Effector CD4-positive, alpha-beta T cell (primary cell): ENCODE data around the gene BRD4.

Experiments
- DNase-seq: peaks from one replicate; pipeline ENCODE4 v3.0.0-alpha.2; 2020

BRD4 gene

DNA sequence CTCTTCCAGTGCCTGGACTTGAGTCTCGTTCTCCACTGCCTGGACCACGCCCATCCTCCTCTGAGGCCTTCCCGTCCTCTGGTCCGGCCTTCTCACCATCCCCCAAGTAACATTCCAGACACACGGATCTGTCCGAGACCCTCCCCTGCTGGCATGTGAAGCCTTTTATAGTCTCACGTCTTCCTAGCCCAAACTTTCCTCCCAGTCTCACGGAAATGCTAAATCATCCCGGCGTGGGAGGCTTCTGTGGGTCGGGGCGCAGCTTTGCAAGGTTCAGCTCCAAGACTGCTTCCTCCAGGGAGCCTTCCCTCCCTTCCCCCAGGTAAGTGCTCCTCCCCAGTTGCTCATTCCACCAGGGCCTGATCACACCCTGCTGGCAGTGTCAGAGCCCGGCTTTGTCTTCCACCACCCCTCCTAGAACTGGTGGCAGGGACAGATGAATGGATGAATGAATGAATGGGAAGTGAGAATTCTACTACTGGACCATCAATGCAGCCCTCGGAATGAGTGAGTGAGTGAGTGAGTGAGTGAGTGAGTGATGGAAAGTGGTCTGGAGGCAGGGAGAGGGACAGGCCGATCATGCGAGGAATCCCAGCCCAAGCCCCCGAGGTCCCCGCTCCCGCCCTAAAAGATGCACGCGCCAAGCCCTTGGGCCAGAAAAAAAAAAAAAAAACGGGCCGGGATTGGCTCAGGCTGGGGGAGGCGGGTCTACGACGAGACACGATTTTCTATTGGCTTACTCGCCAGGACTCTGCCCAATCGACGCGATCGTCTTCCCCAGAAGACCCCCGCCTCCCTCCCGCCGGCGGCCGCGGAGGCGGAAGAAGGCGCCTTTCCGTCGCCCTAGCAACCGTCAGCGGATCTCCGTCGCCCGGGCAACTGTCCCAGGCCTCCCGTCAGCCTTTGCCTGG, 109.3 kb downstream of the BRD4 start:
- peak; percentile 50 for DNase-seq

DNA sequence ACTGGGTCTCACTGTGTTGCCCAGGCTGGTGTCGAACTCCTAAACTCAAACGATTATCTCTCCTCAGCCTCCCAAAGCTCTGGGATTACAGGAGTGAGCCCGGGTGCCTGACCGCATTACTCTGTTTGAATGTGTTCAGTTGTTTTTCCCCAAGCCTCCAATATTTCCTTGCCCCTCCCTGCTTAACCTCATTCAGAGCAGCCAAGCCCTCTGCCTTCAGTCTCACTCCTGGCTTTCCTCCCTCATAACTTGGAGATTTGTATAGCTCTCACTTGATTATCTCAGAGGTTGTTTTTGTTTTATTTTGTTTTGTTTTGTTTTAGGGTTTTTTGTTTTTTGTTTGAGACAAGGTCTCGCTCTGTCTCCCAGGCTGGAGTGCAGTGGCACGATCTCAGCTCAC, 111.5 kb downstream of the BRD4 start:
- no peak for DNase-seq

DNA sequence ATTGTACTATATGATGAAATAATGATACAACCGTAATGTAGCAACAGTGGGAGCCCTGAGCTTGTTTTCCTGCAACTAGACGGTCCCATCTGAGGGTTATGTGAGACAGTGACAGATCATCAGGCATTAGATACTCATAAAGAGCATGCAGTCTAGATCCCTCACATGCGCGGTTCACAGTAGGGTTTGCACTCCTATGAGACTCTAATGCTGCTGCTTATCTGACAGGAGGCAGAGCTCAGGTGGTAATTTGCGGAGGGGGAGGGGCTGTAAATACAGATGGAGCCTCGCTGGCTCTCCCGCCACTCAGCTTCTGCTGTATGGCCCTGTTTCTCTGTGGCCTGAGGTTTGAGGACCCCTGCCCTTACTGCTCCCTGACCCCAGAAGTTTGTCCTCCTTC, 113.8 kb downstream of the BRD4 start:
- DNase-seq = no peak

DNA sequence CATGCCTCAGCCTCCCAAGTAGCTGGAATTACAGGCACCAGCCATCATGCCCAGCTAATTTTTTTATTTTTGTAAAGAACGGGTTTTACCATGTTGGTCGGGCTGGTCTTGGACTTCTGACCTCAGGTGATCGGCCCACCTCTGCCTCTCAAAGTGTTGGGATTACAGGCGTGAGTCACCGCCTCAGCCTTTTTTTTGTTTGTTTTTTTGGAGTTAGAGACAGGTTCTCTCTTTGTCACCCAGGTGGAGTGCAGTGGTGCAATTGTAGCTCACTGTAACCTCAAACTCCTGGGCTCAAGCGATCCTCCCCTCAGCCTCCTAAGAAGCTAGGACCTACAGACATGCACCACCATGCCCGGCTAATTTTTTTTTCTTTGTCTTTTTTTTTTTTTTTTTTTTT, 116.0 kb downstream of the BRD4 start:
- no peak for DNase-seq

DNA sequence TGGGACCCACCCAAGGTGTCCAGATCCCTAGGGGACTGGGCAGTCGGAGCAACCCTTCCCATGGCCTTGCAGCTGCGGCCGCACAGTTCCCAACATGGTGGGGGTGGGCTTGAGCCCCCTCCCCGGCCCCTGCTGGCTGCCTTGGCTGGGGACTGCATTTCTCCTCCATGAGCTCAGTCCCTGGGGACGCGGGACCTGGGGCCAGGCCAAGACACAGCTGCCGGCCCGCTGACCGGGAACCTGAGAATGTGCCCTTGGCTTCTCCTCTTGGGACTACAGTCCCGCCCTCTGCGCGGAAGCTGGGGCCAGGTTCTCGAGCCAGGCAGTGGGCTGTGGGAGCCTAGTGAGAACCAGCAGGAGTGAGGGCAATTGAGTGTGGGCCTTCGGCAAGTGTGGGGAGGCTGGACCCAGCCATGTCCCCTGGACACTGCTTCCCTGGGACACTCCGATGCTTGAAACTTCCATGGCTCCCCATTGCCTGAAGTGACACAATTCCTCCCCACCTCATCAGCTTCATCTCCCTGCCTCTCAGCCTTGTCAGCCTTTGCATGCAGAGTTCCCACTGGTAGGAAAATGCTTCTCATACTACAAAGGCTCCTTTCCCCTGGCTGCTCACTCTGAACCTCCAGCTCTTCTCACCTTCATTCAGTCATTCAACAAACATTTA, 118.5 kb downstream of the BRD4 start:
- no peak for DNase-seq

DNA sequence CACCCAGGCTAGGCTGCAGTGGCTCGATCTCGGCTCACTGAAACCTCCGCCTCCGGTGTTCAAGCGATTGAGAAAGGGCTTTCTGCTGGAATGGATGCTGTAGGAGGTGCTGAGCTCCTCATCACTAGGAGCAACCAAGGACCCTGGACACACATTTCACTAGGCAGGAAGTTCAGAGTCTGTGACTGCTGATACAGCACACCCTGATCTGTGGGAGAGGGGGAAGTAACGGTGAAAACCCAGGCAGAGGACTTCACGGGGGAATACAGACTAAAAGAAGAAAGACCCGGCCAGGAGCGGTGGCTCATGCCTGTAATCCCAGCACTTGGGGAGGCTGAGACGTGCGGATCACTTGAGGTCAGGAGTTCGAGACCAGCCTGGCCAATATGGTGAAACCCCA, 119.6 kb downstream of the BRD4 start:
- no peak for DNase-seq

DNA sequence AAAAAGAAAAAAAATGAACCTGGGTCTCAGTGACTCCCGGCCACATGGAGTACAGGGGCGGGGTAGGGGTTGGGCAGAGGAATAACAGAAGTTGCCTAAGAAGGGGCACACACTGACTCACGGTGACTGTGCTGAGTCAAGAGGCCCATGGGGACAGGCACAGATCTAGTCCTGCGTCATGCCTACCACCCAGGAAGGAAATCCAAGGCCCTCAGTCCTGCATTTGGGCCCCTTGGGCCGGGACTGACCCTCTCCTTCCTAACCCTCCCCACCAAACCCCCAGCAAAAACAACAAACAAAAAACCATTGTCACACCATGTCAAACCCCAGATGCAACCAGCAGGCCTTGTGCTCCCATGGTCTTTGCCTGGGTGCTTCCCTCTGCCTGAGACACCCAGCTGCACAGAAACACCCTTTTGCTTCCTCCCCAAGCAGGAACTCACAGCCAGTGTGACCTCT, 122.0 kb downstream of the BRD4 start:
- DNase-seq = no peak

DNA sequence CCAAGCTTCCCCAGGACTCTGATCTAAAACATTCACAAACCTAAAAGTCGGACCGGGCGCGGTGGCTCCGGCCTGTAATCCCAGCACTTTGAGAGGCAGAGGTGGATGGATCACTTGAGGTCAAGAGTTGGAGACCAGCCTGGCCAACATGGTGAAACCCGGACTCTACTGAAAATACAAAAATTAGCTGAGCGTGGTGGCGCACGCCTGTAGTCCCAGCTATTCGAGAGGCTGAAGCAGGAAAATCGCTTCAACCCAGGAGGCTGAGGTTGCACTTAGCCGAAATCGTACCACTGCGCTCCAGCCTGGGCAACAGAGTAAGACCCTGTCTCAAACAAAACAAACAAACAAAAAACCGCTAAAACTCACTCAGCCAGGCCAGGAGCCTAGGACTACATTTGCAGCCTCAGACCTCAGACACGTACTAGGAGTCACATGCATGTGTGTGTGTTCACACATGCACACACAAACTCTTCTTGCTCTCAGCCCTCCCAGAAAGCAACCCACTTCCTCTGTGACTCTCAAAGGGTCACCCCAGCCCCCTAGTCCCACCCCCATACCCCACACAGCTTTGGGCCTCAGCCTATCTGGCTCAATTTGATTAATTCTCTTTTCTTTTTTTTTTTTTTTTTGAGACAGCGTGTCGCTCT, 130.8 kb downstream of the BRD4 start:
- no peak for DNase-seq

DNA sequence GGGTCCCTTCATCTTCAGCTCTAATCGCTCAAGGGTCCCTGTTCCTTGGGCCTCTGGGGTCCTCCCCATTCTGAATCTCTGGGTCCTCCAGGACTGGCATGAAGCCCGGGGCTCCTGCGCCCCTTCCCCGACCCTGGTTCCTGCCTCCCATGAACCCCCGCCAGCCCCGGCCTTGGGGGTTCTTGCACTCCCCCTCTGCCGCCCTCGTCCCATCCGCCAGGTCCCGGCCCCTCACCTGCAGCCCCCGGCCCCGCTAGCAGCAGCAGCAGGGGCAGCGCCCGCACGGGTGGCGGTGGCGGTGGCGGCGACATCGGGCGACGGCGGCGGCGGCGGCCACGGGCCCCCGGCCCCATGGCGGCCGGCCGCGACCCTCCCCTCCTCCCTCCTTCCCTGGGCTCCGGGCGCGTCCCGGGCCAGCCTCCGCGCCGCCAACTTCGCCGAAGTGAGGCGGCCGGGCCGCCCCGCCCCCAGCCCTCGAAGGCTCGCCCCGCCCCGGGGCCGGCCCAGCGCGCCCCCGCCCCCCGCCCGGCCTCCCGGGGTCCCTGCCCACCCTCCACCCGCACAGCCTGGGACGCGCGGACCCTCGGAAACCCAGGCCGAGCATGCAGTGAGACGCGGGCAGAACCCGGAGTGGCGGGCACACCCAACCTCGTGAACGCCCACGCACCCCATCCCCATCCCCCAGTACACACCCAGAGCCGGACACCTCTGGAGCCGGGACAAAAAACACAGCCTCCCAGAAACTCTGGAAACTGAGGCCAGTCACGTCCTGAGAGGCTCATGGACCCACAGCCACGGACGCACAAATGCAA, 131.6 kb downstream of the BRD4 start, which contains the start of gene NOTCH3:
Gene NOTCH3, minus strand, starts transcription at position 443 of the 812 bp plus-strand sequence. Its CDS starts 90 bp downstream, at position 353.
- DNase-seq = no peak

DNA sequence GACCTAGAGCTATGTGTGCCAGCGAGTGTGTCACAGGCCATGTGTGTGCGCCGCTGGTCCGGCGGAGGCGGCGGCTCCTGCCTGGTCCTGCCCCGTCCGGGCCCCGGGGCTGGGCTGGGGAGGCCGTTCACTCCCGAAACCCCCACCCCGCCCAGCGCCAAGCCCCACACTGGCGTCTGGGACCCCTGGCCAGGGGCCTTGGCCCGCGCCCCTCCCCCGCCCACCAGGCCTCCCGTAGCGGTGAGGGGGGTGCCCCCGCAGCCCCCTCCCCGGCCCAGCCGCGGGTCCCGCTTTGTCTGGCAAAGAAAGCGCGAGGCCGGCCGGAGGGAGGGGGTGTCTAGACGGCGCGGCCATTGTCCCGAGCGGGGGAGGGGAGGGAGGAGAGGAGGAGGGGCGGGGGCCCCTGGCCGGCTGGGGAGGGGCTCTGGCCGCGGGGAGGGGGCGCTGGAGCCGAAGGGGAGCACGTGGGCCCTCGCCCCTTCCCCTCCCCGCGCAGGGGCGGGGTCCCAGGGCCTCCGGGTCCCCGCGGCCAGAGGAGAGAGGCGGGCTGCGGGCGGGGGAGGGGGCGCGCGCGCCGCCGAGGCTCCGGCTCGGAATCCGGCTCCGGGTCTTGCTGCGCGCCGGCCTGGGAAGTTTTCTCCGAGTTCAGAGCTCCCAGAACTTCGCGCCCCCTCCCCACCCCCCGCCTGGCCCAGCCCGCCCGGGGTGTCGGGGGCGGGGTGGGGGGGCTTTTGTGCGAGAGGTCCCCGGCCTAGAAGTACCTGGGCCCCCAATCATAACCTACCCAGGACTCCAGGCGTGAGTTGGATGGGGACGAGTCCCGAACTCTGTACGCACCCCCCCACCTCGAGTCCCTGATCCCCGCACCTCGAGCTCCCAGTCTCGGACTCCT, 132.4 kb downstream of the BRD4 start:
- no peak for DNase-seq

DNA sequence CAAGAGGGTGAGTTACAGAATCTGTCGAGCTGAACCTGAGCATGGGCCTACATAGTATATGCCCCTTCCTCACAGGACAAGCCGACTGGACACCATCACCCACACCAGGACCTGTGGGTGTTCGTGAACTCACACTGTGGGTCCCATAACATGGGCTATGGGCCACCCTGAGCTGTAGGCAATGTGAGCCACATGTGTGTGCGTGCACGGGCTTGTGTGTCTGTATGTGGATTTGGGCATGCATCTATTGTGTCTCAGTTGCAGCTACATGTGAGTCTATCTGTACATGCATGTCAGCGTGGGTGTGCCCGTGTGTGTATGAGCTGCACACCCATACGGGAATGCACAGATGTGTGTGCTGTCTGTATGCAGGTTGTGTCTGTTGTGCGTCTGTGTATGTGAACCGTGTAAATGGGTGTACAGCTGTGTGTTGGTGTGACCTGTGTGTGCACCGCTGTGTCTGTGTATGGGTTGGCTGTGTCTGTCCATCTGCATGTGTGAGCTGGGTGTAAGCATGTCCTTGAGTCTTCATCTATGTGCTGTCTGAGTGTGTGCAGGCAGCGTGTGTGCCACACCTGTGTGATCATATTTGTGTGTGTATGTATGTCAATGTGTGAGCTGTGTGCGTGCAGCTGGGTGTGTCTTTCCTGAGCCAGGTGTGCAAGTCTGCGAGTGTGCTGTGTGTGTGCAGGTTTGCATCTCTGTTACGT, 133.2 kb downstream of the BRD4 start:
- DNase-seq = no peak

DNA sequence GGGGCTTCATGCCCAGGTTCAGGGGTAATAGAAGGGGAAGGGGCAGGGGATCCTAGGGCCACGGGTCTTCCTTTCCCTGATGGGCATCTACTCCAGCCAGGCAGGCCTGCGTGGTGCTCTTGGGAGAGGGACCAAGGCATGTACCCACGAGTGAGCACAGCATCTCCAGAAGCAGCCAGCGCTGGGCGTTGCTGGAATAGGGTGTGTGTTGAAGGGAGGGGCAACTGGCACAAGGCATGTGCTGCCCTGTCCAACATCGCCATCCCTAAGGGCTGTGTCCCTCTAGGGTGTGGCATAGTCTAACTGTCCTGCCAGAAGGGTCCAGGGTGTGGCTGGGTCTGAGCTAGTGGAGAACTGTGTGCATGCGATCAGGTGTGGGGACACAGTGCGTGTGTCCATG, 134.4 kb downstream of the BRD4 start:
- no peak for DNase-seq

DNA sequence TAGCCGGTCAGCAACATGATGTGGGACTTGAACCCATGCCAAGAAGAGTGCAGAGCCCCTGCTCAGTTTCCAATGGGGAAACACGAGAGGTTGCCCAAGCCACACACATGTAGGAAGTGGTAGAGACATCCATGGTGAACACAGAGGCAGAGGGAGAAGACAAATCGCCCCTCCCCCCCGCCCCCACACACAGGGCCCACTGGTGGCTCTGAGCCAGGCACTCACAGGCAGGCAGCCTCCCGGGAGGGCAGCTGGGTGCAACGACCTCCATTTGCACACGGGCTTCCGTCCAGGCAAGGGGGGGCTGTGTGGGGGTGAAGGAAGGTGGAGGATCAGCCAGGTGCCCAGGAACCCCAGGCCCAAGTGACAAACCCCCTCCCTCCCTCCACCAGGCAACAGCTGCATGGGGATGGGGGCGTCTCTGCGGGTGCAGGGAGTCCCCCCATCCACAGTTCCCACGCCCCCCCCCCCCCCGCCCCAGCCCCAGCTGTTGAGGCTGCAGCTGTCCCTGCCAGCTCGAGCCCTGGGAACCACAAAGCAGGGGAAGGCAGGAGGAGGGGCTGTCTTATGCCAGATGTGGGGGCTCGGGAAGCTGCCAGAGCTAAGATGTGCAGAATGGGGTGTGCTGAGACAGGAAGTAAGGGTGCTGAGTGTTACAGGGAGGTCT, 134.9 kb downstream of the BRD4 start:
- no peak for DNase-seq

DNA sequence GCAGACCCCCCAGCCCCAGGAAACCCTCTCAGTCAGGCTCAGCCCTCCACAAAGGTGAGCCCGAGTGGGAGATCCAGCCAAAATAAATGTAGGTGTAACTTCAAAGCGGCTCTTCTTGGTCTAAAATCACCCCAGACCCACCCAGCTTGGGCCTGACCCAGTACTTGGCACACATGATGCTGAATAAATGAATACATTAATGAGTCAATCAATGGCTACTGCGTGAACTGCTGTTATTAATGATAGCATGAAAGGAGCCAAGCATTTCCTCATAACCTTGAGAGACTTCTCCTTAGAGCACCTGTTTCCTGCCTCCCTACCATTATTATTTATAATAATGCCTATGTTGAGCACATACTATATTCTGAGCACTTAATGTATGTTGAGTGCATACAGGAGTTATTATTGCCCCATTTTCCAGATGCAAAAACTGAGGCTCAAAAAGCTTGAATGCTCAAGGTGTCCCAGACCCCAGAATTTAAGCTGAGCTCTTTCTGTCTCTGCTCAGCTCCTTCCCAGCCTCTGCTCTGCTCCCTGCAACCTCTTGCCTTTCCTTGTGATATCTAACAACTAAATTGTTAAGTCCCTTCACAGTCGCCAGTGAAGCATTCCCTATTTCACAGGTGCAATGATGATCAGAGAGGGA, 135.9 kb downstream of the BRD4 start:
- no peak for DNase-seq

DNA sequence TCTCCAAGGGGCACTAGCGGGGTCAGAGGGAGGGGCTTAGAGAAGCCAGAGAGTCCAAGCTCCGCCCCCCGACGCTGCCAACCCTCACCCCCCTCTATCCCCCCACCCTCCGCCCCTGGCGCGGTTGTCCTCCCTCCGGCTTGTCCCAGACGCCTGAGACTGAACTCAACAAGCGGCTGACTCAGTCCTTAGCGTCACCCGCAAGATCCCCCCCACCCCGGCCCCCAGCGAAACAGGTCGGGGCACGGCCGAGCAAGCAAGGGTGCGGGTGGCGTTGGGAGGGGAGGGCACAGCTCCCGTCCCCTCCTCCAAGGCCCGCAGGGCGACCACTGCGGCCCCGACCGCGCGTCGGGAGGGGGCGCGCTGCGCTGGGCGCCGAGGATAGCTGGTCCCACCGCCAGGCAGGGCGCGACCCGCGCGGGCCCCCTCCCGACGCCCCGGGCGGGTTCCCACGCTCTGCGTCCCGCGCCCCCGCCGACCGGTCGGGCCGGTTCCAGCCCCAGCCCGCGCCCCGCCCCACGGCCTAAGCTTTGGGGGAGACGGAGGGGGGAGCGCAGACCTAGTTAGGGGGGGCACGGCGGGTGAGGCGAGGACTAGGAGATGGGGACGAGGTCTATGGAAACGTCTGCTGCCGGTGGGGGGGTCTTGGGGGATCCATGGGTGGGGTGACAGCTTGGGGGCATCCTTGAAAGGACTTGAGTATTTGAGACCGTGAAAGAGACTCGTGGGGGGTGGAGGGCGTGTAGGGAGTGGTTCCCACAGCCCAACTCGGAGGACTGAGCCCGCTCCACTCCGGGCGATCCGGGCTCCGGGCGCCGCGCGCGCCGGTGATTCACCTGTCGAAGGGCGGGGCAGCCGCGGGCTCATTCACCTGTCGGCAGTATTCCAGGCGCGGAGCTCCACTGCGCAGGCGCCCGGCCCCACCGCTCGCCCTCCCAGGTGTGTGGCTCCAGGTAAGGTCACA, 136.7 kb downstream of the BRD4 start:
- no peak for DNase-seq

DNA sequence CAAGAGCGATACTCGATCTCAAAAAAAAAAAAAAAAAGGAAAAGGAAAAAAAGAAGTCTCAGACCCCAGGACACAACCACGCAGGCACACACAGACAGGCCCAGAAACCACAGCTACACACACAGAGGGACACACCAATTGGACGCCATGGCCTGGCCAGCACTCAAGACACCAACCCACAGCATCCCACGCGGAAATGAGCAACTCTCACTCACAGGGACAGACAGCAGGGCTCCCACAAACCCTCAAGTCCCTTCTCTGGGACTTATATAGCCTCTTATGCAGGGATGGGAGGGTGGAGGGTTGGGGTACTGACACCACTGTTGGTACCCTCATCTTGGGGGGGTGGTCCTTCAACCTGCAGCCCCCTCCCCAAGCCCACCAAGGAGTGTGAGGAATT, 137.4 kb downstream of the BRD4 start:
- DNase-seq = no peak

DNA sequence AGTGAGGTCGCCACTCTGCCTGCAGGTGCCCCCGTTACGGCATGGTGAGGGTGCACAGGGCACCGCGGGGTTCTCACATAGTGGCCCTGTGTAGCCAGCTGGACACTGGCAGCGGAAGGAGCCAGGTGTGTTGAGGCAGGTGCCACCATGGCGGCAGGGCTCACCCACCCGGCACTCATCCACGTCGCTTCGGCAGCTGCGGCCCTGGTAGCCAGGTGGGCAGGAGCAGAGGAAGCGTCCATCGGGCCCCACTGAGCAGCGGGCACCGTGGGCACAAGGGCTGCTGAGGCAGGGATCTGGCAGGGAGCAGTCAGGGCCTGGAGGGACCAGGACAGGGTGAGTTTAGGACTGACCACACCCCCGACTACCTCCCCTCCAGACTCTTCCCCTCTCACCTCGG, 140.4 kb downstream of the BRD4 start:
- DNase-seq = no peak

DNA sequence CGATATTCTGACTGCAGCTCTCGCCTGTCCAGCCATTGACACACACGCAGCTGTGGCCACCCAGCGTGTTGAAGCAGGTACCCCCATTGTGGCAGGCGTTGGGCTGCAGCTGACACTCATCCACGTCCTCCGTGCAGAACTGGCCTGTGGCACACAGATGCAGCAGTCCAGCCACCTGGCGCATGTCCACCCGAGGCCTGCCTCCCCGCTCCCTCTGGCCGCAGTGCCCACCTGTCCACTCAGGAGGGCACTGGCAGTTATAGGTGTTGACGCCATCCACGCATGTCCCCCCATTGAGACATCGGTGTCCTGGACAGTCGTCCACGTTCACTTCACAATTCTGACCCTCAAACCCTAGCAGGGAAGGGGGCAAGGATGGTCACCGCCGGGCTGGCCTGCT, 140.8 kb downstream of the BRD4 start:
- no peak for DNase-seq

DNA sequence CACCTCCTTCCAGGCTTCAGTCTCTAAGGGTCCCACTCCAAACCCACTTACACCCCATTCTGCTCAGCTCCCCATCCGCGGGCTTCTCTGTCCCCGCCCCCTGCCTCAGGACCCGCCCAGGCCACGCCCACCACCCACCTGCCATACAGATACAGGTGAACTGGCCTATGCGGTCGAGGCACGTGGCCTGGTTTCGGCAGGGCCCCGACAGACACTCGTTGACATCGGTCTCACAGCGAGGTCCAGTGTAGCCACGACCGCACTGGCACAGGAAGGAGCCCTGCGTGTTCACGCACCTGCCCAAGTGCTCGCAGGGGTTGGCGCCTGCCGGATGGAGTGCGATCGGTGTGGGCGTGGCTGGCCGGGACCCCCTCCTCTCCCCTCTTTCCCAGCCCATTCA, 143.5 kb downstream of the BRD4 start:
- no peak for DNase-seq
